ENCODE results near the gene USP49.
"Not testable (repeated sequence)": the region's sequence is repeated elsewhere in the genome, so short reads cannot be mapped to it uniquely, and the experiment has no call there.

DNA sequence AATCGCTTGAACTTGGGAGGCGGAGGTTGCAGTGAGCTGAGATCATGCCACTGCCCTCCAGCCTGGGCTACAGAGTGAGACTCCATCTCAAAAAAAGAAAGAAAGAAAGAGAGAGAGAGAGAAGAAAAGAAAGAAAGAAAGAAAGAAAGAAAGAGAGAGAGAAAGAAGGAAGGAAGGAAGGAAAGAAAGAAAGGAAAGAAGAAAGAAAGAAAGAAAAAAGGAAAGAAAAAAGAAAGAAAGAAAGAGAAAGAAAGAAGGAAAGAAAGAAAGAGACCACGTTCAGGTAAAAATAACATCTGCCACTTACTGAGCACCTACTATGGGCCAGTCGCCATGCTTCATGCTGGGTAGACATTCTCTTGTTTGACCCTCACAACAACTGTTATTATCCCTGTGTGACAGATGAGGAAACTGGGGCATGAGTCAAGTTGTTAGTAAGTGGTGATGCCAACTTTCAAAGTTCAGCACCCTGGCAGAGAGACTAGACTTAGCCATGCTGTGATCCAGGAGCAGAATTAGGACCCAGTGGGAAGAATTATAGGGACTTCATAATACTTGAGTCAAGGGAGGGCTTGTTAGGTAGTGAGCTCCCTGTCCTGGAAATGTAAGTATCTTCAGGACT lies 129.0 kb downstream of the USP49 start:
- TF ChIP-seq, protein P1, sequence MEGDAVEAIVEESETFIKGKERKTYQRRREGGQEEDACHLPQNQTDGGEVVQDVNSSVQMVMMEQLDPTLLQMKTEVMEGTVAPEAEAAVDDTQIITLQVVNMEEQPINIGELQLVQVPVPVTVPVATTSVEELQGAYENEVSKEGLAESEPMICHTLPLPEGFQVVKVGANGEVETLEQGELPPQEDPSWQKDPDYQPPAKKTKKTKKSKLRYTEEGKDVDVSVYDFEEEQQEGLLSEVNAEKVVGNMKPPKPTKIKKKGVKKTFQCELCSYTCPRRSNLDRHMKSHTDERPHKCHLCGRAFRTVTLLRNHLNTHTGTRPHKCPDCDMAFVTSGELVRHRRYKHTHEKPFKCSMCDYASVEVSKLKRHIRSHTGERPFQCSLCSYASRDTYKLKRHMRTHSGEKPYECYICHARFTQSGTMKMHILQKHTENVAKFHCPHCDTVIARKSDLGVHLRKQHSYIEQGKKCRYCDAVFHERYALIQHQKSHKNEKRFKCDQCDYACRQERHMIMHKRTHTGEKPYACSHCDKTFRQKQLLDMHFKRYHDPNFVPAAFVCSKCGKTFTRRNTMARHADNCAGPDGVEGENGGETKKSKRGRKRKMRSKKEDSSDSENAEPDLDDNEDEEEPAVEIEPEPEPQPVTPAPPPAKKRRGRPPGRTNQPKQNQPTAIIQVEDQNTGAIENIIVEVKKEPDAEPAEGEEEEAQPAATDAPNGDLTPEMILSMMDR (IDR thresholded peaks at IDR 0.05; ENCODE audit: insufficient read depth, low read length) = not testable (repeated sequence)
- not testable (repeated sequence) for TF ChIP-seq POLR2AphosphoS5 (IDR thresholded peaks at IDR 0.05; ENCODE audit: low read depth)
